Chondrocyte (in vitro differentiated cells): ENCODE data around the gene PNPLA4. TPM values are rescaled to one million over a fixed set of nuclear protein-coding genes. Genes with fewer than 3 reads are reported as not detected.

Experiments used
- DNase-seq: peaks from one replicate; pipeline ENCODE4 v3.0.0; 2021; ENCODE audit warnings: mixed read lengths, low spot score
- H3K27ac Mint-ChIP-seq: one replicate; pipeline ENCODE4 v1.8.0; 2021; ENCODE audit warnings: mild to moderate bottlenecking, moderate library complexity, mixed read lengths; ENCODE audit not compliant: unreplicated experiment
- H3K27me3 Mint-ChIP-seq: 2 replicates; pipeline ENCODE4 v1.8.0; 2021; ENCODE audit warnings: low read depth, mixed read lengths
- H3K36me3 Mint-ChIP-seq: 2 replicates; pipeline ENCODE4 v1.8.0; 2021; ENCODE audit warnings: low read depth, mixed read lengths
- H3K4me1 Mint-ChIP-seq: 2 replicates; pipeline ENCODE4 v1.8.0; 2021; ENCODE audit warnings: low read depth, mild to moderate bottlenecking, mixed read lengths
- H3K4me3 Mint-ChIP-seq: one replicate; pipeline ENCODE4 v1.8.0; 2021; ENCODE audit warnings: mild to moderate bottlenecking, moderate library complexity, mixed read lengths; ENCODE audit not compliant: unreplicated experiment
- H3K9me3 Mint-ChIP-seq: 2 replicates; pipeline ENCODE4 v1.8.0; 2021; ENCODE audit warnings: low read depth, mixed read lengths
- total RNA-seq: library from RNA; stranded (reverse); gene quantifications from 3 replicates; pipeline ENCODE4 v1.2.1, GENCODE V29; 2021
- TF ChIP-seq, protein P1 (sequence below): fragments of 200-600 bp; sonication (generic); IDR thresholded peaks from 2 replicates; pipeline ENCODE4 v1.5.0; 2021; ENCODE audit warnings: antibody characterized with exemption, mild to moderate bottlenecking, moderate library complexity

The PNPLA4 gene
- total RNA-seq, 1 donor from 2014 or later = 11.3 TPM

DNA sequence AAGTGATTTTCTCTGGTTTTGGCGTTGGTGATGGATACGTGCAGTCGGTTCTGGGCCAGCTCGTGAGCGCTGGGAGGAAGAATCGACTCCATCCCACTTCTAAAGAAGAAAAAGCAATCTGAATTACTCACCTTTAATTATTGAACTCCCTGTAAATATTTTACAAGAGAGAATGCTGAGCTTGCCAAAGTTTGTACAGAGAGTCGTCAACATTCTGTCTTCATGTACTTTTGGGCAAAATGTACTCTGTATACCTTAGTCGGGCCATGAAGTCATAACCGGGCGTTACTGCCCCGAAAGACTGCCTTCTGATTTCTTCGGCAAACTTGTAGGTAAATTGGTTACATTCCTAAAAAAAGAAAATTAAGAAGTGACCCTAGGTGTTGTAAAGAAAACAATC lies 5.5 kb downstream of the PNPLA4 start:
- Mint-ChIP-seq H3K4me1 (peaks cover 9% of the 10 kb centered on the region), H3K27ac (no peak overlapping the region), H3K9me3 (no peaks in the 10 kb centered on the region), H3K27me3 (no peaks in the 10 kb centered on the region), H3K4me3 (no peak overlapping the region), H3K36me3 (peaks cover 4% of the 10 kb centered on the region)
- DNase-seq = no peak
- TF ChIP-seq, protein P1, sequence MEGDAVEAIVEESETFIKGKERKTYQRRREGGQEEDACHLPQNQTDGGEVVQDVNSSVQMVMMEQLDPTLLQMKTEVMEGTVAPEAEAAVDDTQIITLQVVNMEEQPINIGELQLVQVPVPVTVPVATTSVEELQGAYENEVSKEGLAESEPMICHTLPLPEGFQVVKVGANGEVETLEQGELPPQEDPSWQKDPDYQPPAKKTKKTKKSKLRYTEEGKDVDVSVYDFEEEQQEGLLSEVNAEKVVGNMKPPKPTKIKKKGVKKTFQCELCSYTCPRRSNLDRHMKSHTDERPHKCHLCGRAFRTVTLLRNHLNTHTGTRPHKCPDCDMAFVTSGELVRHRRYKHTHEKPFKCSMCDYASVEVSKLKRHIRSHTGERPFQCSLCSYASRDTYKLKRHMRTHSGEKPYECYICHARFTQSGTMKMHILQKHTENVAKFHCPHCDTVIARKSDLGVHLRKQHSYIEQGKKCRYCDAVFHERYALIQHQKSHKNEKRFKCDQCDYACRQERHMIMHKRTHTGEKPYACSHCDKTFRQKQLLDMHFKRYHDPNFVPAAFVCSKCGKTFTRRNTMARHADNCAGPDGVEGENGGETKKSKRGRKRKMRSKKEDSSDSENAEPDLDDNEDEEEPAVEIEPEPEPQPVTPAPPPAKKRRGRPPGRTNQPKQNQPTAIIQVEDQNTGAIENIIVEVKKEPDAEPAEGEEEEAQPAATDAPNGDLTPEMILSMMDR = no peak

DNA sequence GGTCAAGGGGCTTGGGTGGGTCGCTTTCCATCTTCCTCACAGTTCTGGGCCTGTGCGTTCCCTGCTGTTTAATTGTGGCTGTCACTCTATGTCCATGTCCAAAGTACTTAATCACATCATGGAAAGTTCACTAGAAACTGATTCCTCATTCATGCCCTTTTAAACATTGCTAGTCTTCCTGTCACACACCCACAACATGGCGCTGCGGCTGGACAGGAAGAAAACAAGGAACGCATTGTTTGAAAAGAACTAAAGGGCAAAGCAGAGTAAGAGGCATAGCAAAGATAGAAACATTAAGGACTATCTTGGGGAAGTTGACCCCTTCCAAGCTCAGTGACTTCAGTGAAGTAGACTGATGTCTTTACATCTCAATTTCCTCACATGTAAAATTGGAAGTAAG lies 18.4 kb downstream of the PNPLA4 start:
- H3K9me3 Mint-ChIP-seq = no peaks in the 10 kb centered on the region
- H3K27me3 Mint-ChIP-seq = no peaks in the 10 kb centered on the region
- TF ChIP-seq, protein P1 = no peak
- no peak for DNase-seq
- H3K27ac Mint-ChIP-seq = no peak overlapping the region
- H3K36me3 Mint-ChIP-seq = peaks cover 1% of the 10 kb centered on the region
- no peak overlapping the region for H3K4me3 Mint-ChIP-seq
- no peaks in the 10 kb centered on the region for H3K4me1 Mint-ChIP-seq

GRCh38 chrX:7904562-7904961 lies 22.7 kb downstream of the PNPLA4 start:
- H3K36me3 Mint-ChIP-seq = peaks cover 6% of the 10 kb centered on the region
- no peak overlapping the region for H3K27ac Mint-ChIP-seq
- TF ChIP-seq, protein P1 = no peak
- H3K4me1 Mint-ChIP-seq = no peaks in the 10 kb centered on the region
- no peak overlapping the region for H3K4me3 Mint-ChIP-seq
- no peaks in the 10 kb centered on the region for H3K9me3 Mint-ChIP-seq
- DNase-seq = no peak
- H3K27me3 Mint-ChIP-seq = no peaks in the 10 kb centered on the region

DNA sequence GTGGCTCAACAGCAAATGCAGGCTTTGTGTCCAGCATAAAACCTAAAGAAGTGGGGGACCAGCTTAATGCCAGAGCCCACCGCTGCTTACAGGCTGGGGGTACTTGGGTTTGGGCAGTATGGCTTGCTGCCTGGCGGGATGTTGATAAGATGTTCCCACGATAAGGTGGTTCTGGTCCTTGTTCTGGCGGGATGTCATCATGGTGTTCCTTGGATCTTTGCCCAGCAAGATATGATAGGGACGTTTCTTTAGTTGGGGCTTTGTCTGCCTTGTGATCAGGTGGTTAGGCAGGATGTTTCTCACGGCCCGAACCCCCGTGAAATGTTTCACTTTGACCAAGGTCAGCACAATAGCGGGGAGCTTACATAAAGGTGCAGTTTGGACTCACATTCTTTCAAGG lies 35.3 kb downstream of the PNPLA4 start:
- Mint-ChIP-seq H3K27me3 (no peaks in the 10 kb centered on the region), H3K4me1 (no peaks in the 10 kb centered on the region), H3K36me3 (peaks cover 1% of the 10 kb centered on the region), H3K27ac (no peak overlapping the region), H3K9me3 (peaks cover 2% of the 10 kb centered on the region), H3K4me3 (no peak overlapping the region)
- DNase-seq = no peak
- TF ChIP-seq, protein P1 = no peak

GRCh38 chrX:7889680-7890079 lies 37.5 kb downstream of the PNPLA4 start:
- Mint-ChIP-seq H3K9me3 (peaks cover 5% of the 10 kb centered on the region), H3K27me3 (no peaks in the 10 kb centered on the region), H3K4me1 (no peaks in the 10 kb centered on the region), H3K27ac (no peak overlapping the region), H3K36me3 (no peaks in the 10 kb centered on the region), H3K4me3 (no peak overlapping the region)
- no peak for DNase-seq
- TF ChIP-seq, protein P1 = no peak
